GM23338 (cell line): ENCODE measurements around the gene MPDU1. TPM values are rescaled to one million over a fixed set of nuclear protein-coding genes. Genes with fewer than 3 reads are reported as not detected.

Experiments
- ATAC-seq: fragments of 200-7000 bp; cut with Tn5 transposase; 3 replicates; pipeline ENCODE4 v1.9.1; 2020
- DNase-seq: peaks from one replicate; pipeline ENCODE4 v3.0.0-alpha.2; 2015; ENCODE audit warnings: low spot score
- H2AFZ ChIP-seq: fragments of 200-600 bp; sonication (generic); 2 replicates; pipeline ENCODE4 v1.8.0; 2016; ENCODE audit warnings: antibody characterized with exemption, mild to moderate bottlenecking, moderate library complexity
- H3F3A ChIP-seq: fragments of 200-600 bp; sonication (generic); replicated peaks from 2 replicates; pipeline ENCODE4 v1.8.0; 2017; ENCODE audit warnings: antibody characterized with exemption, mixed run types, low read depth
- H3K27ac ChIP-seq: fragments of 200-600 bp; sonication (generic); 2 replicates; pipeline ENCODE4 v1.6.1; 2016; ENCODE audit warnings: low read depth
- H3K27me3 ChIP-seq: fragments of 200-600 bp; sonication (generic); 2 replicates; pipeline ENCODE4 v1.8.0; 2016; ENCODE audit warnings: mild to moderate bottlenecking, mixed run types, moderate library complexity; ENCODE audit not compliant: insufficient read depth
- H3K36me3 ChIP-seq: fragments of 200-600 bp; sonication (generic); 2 replicates; pipeline ENCODE4 v1.8.0; 2016; ENCODE audit warnings: mild to moderate bottlenecking; ENCODE audit not compliant: insufficient read depth
- H3K4me1 ChIP-seq: fragments of 200-600 bp; sonication (generic); 2 replicates; pipeline ENCODE4 v1.8.0; 2016; ENCODE audit warnings: mild to moderate bottlenecking, moderate library complexity; ENCODE audit not compliant: insufficient read depth
- H3K4me2 ChIP-seq: fragments of 200-600 bp; sonication (generic); 2 replicates; pipeline ENCODE4 v1.7.1; 2017; ENCODE audit warnings: mixed run types
- H3K4me3 ChIP-seq: fragments of 200-600 bp; sonication (generic); 2 replicates; pipeline ENCODE4 v1.6.1; 2016; ENCODE audit warnings: mixed run types
- H3K79me2 ChIP-seq: fragments of 200-600 bp; sonication (generic); replicated peaks from 2 replicates; pipeline ENCODE4 v1.8.0; 2017; ENCODE audit warnings: mild to moderate bottlenecking; ENCODE audit not compliant: insufficient read depth
- H3K9me2 ChIP-seq: fragments of 200-600 bp; sonication (generic); 2 replicates; pipeline ENCODE4 v1.8.0; 2017; ENCODE audit not compliant: insufficient read depth
- H4K20me1 ChIP-seq: fragments of 200-600 bp; sonication (generic); replicated peaks from 2 replicates; pipeline ENCODE4 v1.8.0; 2017; ENCODE audit warnings: mild to moderate bottlenecking; ENCODE audit not compliant: insufficient read depth
- H3K27ac Mint-ChIP-seq: 2 replicates; pipeline ENCODE4 v1.8.0; 2020; ENCODE audit warnings: inconsistent platforms, mild to moderate bottlenecking, moderate library complexity, mixed read lengths
- H3K27me3 Mint-ChIP-seq: 3 replicates; pipeline ENCODE4 v1.8.0; 2022; ENCODE audit warnings: low read depth, mild to moderate bottlenecking, moderate library complexity, mixed read lengths, inconsistent platforms; ENCODE audit not compliant: insufficient read depth, poor library complexity
- H3K36me3 Mint-ChIP-seq: 3 replicates; pipeline ENCODE4 v1.8.0; 2021; ENCODE audit warnings: low read depth, mild to moderate bottlenecking, inconsistent platforms, moderate library complexity, mixed read lengths
- H3K4me1 Mint-ChIP-seq: 3 replicates; pipeline ENCODE4 v1.8.0; 2020; ENCODE audit warnings: mild to moderate bottlenecking, inconsistent platforms, mixed read lengths
- H3K4me3 Mint-ChIP-seq: 3 replicates; pipeline ENCODE4 v1.8.0; 2021; ENCODE audit warnings: moderate library complexity, mild to moderate bottlenecking, inconsistent platforms, mixed read lengths
- H3K9me3 Mint-ChIP-seq: 3 replicates; pipeline ENCODE4 v1.8.0; 2020; ENCODE audit warnings: moderate library complexity, mild to moderate bottlenecking, inconsistent platforms, mixed read lengths
- CREB1 ChIP-seq: fragments of 250-450 bp; sonication (Bioruptor Pico); IDR thresholded peaks from 2 replicates; pipeline ENCODE4 v1.5.0; 2020; ENCODE audit warnings: low read depth, mild to moderate bottlenecking, moderate library complexity
- EZH2 ChIP-seq: fragments of 200-600 bp; sonication (generic); IDR thresholded peaks from one replicate; pipeline ENCODE4 v1.8.0; 2017; ENCODE audit warnings: antibody characterized with exemption, mild to moderate bottlenecking, low read depth; ENCODE audit not compliant: unreplicated experiment
- EZH2phosphoT487 ChIP-seq: fragments of 200-600 bp; sonication (generic); IDR thresholded peaks from one replicate; pipeline ENCODE4 v1.8.1; 2018; ENCODE audit warnings: antibody characterized with exemption; ENCODE audit not compliant: unreplicated experiment
- NANOG ChIP-seq: IDR thresholded peaks from 2 replicates; pipeline ENCODE4 v1.6.1; 2016; ENCODE audit warnings: antibody characterized with exemption, borderline replicate concordance
- POLR2AphosphoS5 ChIP-seq: IDR thresholded peaks from 2 replicates; pipeline ENCODE4 v1.6.1; 2016; ENCODE audit warnings: antibody characterized with exemption, low read depth
- STAT1 ChIP-seq: IDR thresholded peaks from one replicate; pipeline ENCODE4 v1.6.1; 2016; ENCODE audit warnings: antibody characterized with exemption; ENCODE audit not compliant: unreplicated experiment
- polyA plus RNA-seq: library from polyadenylated mRNA; unstranded; fragments of >200 nt; fragmentation: Nextera tagmentation; extraction: Ambion mirVana; gene quantifications from 2 replicates; pipeline ENCODE4 v1.2.1, GENCODE V29; 2016
- total RNA-seq: library from RNA; depleted of rRNA; stranded (reverse); fragments of >200 nt; shearing (Covaris generic); gene quantifications from 2 replicates; pipeline ENCODE4 v1.2.3, GENCODE V29; 2014
- TF ChIP-seq, protein P1 (sequence below), 2 experiments: fragments of 200-600 bp in 1 of 2; sonication (generic) in 1 of 2; conservative IDR thresholded peaks; 2 replicates each; pipeline versions ENCODE4 v1.5.1 to v1.6.1; 2016 to 2017; ENCODE audit warnings: antibody characterized with exemption in 2 of 2, low read depth in 2 of 2, mild to moderate bottlenecking in 2 of 2, moderate library complexity in 1 of 2
- TF ChIP-seq, protein P2 (sequence below): IDR thresholded peaks from one replicate; pipeline ENCODE4 v1.6.1; 2018; ENCODE audit warnings: antibody characterized with exemption; ENCODE audit not compliant: unreplicated experiment
- TF ChIP-seq, protein P3 (sequence below): IDR thresholded peaks from 2 replicates; pipeline ENCODE4 v1.6.1; 2016; ENCODE audit warnings: antibody characterized with exemption

Gene MPDU1
- total and polyA plus RNA-seq, 2 experiments from 2014 or later = 65.1 to 216 TPM

DNA sequence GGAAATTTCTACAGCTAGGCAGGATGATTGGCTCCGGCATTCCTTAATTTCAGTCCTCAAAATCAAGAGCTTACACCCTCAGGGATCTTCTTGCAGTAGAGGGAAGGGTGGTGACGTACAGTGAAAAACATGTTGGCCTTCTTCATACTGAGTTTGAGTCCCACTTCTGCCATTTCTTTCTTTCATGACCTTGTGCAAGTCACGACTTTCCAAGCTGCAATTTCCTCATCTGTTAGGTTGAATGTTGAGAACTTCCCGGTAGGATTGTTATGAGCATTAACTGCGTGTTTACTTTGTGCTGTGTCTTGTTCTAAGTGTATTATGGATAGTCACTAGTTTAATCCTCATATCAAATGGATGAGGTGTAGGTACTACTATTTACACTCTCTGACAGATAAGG is 14.1 kb upstream of the MPDU1 start (continued):
- TF ChIP-seq EZH2phosphoT487 (no peak), EZH2 (no peak), CREB1 (CRISPR knock-in tag) (no peak), STAT1 (no peak), NANOG (no peak), POLR2AphosphoS5 (no peak)
- TF ChIP-seq, protein P1, sequence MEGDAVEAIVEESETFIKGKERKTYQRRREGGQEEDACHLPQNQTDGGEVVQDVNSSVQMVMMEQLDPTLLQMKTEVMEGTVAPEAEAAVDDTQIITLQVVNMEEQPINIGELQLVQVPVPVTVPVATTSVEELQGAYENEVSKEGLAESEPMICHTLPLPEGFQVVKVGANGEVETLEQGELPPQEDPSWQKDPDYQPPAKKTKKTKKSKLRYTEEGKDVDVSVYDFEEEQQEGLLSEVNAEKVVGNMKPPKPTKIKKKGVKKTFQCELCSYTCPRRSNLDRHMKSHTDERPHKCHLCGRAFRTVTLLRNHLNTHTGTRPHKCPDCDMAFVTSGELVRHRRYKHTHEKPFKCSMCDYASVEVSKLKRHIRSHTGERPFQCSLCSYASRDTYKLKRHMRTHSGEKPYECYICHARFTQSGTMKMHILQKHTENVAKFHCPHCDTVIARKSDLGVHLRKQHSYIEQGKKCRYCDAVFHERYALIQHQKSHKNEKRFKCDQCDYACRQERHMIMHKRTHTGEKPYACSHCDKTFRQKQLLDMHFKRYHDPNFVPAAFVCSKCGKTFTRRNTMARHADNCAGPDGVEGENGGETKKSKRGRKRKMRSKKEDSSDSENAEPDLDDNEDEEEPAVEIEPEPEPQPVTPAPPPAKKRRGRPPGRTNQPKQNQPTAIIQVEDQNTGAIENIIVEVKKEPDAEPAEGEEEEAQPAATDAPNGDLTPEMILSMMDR (conservative IDR thresholded peaks at IDR 0.05; ENCODE audit: low read depth in 2 of 2) = no peak

GRCh38 chr17:7570351-7570750 is 13.3 kb upstream of the MPDU1 start:
- H3K4me3 ChIP-seq = no peak overlapping the region
- Mint-ChIP-seq H3K4me3 (peak overlapping the region; percentile 62; the same call in 1 of the 3 replicates), H3K27ac (no peak overlapping the region), H3K27me3 (peaks cover 17% of the 10 kb centered on the region), H3K9me3 (peaks cover 11% of the 10 kb centered on the region; the same call in 2 of the 3 replicates), H3K4me1 (peaks cover 27% of the 10 kb centered on the region), H3K36me3 (peaks cover 88% of the 10 kb centered on the region)
- no peak overlapping the region for H3K4me2 ChIP-seq
- H3K27me3 ChIP-seq = no peaks in the 10 kb centered on the region
- no peak overlapping the region for H2AFZ ChIP-seq
- H3K4me1 ChIP-seq = peaks cover 20% of the 10 kb centered on the region
- H3K79me2 ChIP-seq = peaks cover 48% of the 10 kb centered on the region
- DNase-seq = no peak
- H3F3A ChIP-seq = peaks cover 38% of the 10 kb centered on the region
- H3K9me2 ChIP-seq = no peaks in the 10 kb centered on the region
- peaks cover 20% of the 10 kb centered on the region for H4K20me1 ChIP-seq
- H3K27ac ChIP-seq = 0 out of 2 replicates have a peak overlapping the region, but pooled peaks have one; percentile 6
- TF ChIP-seq, protein P2, sequence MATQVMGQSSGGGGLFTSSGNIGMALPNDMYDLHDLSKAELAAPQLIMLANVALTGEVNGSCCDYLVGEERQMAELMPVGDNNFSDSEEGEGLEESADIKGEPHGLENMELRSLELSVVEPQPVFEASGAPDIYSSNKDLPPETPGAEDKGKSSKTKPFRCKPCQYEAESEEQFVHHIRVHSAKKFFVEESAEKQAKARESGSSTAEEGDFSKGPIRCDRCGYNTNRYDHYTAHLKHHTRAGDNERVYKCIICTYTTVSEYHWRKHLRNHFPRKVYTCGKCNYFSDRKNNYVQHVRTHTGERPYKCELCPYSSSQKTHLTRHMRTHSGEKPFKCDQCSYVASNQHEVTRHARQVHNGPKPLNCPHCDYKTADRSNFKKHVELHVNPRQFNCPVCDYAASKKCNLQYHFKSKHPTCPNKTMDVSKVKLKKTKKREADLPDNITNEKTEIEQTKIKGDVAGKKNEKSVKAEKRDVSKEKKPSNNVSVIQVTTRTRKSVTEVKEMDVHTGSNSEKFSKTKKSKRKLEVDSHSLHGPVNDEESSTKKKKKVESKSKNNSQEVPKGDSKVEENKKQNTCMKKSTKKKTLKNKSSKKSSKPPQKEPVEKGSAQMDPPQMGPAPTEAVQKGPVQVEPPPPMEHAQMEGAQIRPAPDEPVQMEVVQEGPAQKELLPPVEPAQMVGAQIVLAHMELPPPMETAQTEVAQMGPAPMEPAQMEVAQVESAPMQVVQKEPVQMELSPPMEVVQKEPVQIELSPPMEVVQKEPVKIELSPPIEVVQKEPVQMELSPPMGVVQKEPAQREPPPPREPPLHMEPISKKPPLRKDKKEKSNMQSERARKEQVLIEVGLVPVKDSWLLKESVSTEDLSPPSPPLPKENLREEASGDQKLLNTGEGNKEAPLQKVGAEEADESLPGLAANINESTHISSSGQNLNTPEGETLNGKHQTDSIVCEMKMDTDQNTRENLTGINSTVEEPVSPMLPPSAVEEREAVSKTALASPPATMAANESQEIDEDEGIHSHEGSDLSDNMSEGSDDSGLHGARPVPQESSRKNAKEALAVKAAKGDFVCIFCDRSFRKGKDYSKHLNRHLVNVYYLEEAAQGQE = no peak
- TF ChIP-seq EZH2 (no peak), STAT1 (no peak)
- H3K36me3 ChIP-seq = peaks cover 31% of the 10 kb centered on the region
- no peak for ATAC-seq

DNA sequence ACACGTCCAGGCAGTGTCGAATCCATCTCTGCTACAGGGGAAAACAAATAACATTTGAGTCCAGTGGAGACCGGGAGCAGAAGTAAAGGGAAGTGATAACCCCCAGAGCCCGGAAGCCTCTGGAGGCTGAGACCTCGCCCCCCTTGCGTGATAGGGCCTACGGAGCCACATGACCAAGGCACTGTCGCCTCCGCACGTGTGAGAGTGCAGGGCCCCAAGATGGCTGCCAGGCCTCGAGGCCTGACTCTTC is 11.4 kb upstream of the MPDU1 start:
- H3K36me3 ChIP-seq = peaks cover 37% of the 10 kb centered on the region
- peaks cover 35% of the 10 kb centered on the region for H4K20me1 ChIP-seq
- peaks cover 56% of the 10 kb centered on the region for H3K79me2 ChIP-seq
- H3K4me2 ChIP-seq = peak overlapping the region; percentile 70
- DNase-seq (no peak), ATAC-seq (peak; percentile 87)
- peaks cover 57% of the 10 kb centered on the region for H3F3A ChIP-seq
- Mint-ChIP-seq H3K27me3 (peaks cover 34% of the 10 kb centered on the region), H3K4me3 (peak overlapping the region; percentile 90), H3K36me3 (peaks cover 88% of the 10 kb centered on the region), H3K27ac (peak overlapping the region; percentile 100), H3K9me3 (peaks cover 11% of the 10 kb centered on the region; the same call in 2 of the 3 replicates), H3K4me1 (peaks cover 43% of the 10 kb centered on the region)
- H3K27ac ChIP-seq = peak overlapping the region; percentile 93
- TF ChIP-seq STAT1 (no peak), POLR2AphosphoS5 (peak; percentile 78)
- TF ChIP-seq, protein P3, sequence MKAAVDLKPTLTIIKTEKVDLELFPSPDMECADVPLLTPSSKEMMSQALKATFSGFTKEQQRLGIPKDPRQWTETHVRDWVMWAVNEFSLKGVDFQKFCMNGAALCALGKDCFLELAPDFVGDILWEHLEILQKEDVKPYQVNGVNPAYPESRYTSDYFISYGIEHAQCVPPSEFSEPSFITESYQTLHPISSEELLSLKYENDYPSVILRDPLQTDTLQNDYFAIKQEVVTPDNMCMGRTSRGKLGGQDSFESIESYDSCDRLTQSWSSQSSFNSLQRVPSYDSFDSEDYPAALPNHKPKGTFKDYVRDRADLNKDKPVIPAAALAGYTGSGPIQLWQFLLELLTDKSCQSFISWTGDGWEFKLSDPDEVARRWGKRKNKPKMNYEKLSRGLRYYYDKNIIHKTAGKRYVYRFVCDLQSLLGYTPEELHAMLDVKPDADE = 0 out of 2 replicates have a peak, but pooled peaks have one; percentile 33
- no peaks in the 10 kb centered on the region for H3K27me3 ChIP-seq
- H2AFZ ChIP-seq = no peak overlapping the region
- peaks cover 38% of the 10 kb centered on the region for H3K4me1 ChIP-seq
- no peaks in the 10 kb centered on the region for H3K9me2 ChIP-seq
- peak overlapping the region; percentile 53 for H3K4me3 ChIP-seq
